SH-SY5Y (cell line): Measurements from ENCODE around the gene NKD1.

Source experiments
- GATA2 ChIP-seq: IDR thresholded peaks from 2 replicates; pipeline ENCODE4 v1.6.1; 2011; ENCODE audit warnings: mild to moderate bottlenecking, low read depth, low read length
- GATA3 ChIP-seq: IDR thresholded peaks from 2 replicates; pipeline ENCODE4 v1.6.1; 2011; ENCODE audit warnings: low read depth, mild to moderate bottlenecking, low read length, moderate library complexity

DNA sequence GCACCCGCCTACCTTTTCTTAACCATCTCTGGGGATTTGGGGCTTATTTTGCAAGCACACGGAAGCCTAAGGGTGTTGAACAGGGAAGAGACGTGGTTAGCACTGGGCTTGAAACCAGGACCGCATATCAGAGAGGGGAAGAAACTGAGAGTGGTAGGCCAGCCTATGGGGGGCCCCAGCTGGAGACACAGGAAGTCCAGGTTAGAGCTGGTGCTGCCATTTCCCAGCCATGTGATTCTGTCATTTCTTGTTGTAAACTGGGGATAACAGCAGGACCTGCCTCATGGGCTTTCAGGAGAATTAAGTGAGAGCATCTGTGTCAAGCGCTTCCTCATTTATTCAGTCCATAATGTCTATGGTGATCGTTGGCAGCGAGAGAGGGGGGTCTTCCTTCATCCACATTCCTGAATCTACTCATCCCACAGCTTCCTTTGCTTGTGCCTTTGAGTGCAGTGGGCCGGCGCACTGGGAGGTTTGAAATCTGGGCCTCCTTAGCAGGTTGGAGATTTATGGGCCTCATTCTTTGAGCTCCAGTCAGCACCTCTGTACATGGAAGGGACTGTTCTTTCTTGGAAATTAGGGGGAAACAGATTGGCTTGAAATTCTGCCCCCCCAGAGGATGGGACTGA, 20.1 kb downstream of the NKD1 start:
- TF ChIP-seq GATA2 (no peak), GATA3 (no peak)
